ENCODE measurements around the gene OMA1. TPM values are rescaled to one million over a fixed set of nuclear protein-coding genes. Genes with fewer than 3 reads are reported as not detected.

Gene OMA1
- total RNA-seq, 2 donors from 2014 or later: 27.0 to 27.3 TPM

GRCh38 chr1:58431901-58432620 is 114.5 kb downstream of the OMA1 start:
- H3K4me3 ChIP-seq: no peak overlapping the region
- no peak for DNase-seq (ENCODE audit: low spot score)
- no peaks in the 10 kb centered on the region for H3K9me3 ChIP-seq
- TF ChIP-seq CTCF (IDR thresholded peaks at IDR 0.05): no peak
- peaks cover 0 to 6% of the 10 kb centered on the region in 2 donors for H3K4me1 ChIP-seq
- H3K36me3 ChIP-seq: no peaks in the 10 kb centered on the region
- H3K27me3 ChIP-seq: no peaks in the 10 kb centered on the region
- no peak overlapping the region for H3K27ac ChIP-seq

Other genes with a start within 250 kb of the OMA1 start
- under 1 TPM in 1 of 2 donors, not detected in 1; 0.71 TPM for gene TACSTD2, start 30.5 kb upstream of the OMA1 start, total RNA-seq
- gene MYSM1, start 153.3 kb upstream of the OMA1 start, total RNA-seq: 10 to 100 TPM in 1 of 2 donors, 1 to 10 TPM in 1; 7.7 to 16.5 TPM
- gene JUN, start 237.3 kb upstream of the OMA1 start, total RNA-seq: 100 to 1,000 TPM in 1 of 2 donors, 10 to 100 TPM in 1; 74.3 to 199 TPM